Right renal pelvis (tissue), 4 donors: Measurements from ENCODE around the gene KPNA5. TPM values are rescaled to one million over a fixed set of nuclear protein-coding genes. Genes with fewer than 3 reads are reported as not detected.
"Not testable (repeated sequence)": the region's sequence is repeated elsewhere in the genome, so short reads cannot be mapped to it uniquely, and the experiment has no call there.

Experiments used
- DNase-seq, 4 donors: peaks; one replicate each; pipeline ENCODE4 v3.0.0-alpha.2; 2013; ENCODE audit warnings: low read depth in 4 of 4, low spot score in 3 of 4, missing footprints in 1 of 4
- polyA plus RNA-seq, 4 donors: library from polyadenylated mRNA; unstranded; fragments of 120-200 nt; gene quantifications; one replicate each; pipeline ENCODE4 v1.2.1, GENCODE V29; 2013; ENCODE audit not compliant: insufficient read length in 4 of 4

Gene KPNA5
- polyA plus RNA-seq, 4 donors, result 16.8 to 23.8 (median 21.5) TPM

- no peak for DNase-seq
Measured at GRCh38 chr6:116695401-116695800, 14.4 kb downstream of the KPNA5 start.

- no peak for DNase-seq
Measured at GRCh38 chr6:116697480-116697879, 16.5 kb downstream of the KPNA5 start.

- not testable (repeated sequence) for DNase-seq
Measured at GRCh38 chr6:116703888-116704287, 22.9 kb downstream of the KPNA5 start.

- DNase-seq, result no peak
Measured at GRCh38 chr6:116705917-116706316, 24.9 kb downstream of the KPNA5 start.

- no peak for DNase-seq
Measured at GRCh38 chr6:116714296-116714695, 33.3 kb downstream of the KPNA5 start.

GRCh38 chr6:116714761-116715160, 33.8 kb downstream of the KPNA5 start:
- DNase-seq, result no peak

GRCh38 chr6:116726947-116727346, 45.9 kb downstream of the KPNA5 start:
- no peak for DNase-seq

GRCh38 chr6:116730513-116730912, 49.5 kb downstream of the KPNA5 start:
- DNase-seq, result no peak

- no peak for DNase-seq
Measured at GRCh38 chr6:116737004-116737403, 56.0 kb downstream of the KPNA5 start.

GRCh38 chr6:116740486-116740885, 59.5 kb downstream of the KPNA5 start:
- DNase-seq, result not testable (repeated sequence)

- no peak for DNase-seq
Measured at GRCh38 chr6:116741571-116741970, 60.6 kb downstream of the KPNA5 start.

GRCh38 chr6:116745176-116745575, 64.2 kb downstream of the KPNA5 start:
- DNase-seq, result no peak

GRCh38 chr6:116761779-116762178, 80.8 kb downstream of the KPNA5 start:
- no peak for DNase-seq

GRCh38 chr6:116762235-116762634, 81.2 kb downstream of the KPNA5 start:
- DNase-seq, result no peak

GRCh38 chr6:116763048-116763447, 82.0 kb downstream of the KPNA5 start:
- DNase-seq, result no peak

- no peak for DNase-seq
Measured at GRCh38 chr6:116763906-116764628, 83.1 kb downstream of the KPNA5 start.

GRCh38 chr6:116764629-116764960, 83.6 kb downstream of the KPNA5 start:
- DNase-seq, result peak in 1 of 4 donors; percentile 23

- peak in 1 of 4 donors; percentile 28 for DNase-seq
Measured at GRCh38 chr6:116764961-116765841, 84.2 kb downstream of the KPNA5 start, which contains the start of gene FAM162B. Gene FAM162B (minus strand): TSS chr6:116765719. CDS start chr6:116765576, 143 bp downstream.

GRCh38 chr6:116766506-116767176, 85.6 kb downstream of the KPNA5 start:
- DNase-seq, result no peak

- no peak for DNase-seq
Measured at GRCh38 chr6:116767715-116768114, 86.7 kb downstream of the KPNA5 start.

- DNase-seq, result no peak
Measured at GRCh38 chr6:116772450-116772849, 91.4 kb downstream of the KPNA5 start.
